Amniotic epithelial cell (primary cell): ENCODE measurements around the gene CROT.

Source experiments
- DNase-seq: peaks from one replicate; pipeline ENCODE4 v3.0.0-alpha.2; 2010; ENCODE audit warnings: low read depth

Gene CROT

DNA sequence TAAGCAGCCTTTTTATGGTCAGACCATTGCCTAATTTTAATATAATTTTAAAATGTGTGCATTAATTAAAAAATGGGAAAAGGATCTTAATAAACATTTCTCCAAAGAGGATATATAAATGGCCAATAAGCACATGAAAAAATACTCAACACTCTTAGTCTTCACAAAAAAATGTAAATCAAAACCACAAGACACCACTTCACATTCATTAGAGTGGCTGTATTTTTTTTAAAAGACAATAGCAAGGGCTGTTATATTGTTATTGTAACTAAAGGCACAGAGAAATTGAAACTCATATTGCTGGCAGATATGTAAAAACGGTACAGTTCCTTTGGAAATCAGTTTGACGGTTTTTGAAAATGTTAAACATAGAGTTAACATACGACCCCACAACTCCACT, 3.2 kb upstream of the CROT start:
- no peak for DNase-seq

DNA sequence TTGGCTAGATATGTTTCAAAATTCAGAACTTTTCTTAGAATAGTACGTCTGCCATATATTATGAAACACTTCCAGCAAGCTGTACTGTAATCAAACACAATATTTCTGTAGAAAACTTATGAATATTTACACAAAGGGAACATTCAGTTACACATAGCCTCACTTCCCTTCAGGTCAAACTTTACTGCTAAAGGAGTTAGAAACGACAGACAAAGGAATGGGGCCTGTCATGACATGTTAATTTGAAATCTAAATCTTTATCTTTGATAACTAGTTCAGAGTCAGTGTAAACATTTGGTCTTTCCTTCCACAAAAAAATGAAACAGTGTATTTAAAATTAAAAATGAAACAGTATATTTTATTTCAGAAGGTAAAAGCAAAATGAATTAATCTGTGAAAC, 1.0 kb upstream of the CROT start:
- DNase-seq = no peak

DNA sequence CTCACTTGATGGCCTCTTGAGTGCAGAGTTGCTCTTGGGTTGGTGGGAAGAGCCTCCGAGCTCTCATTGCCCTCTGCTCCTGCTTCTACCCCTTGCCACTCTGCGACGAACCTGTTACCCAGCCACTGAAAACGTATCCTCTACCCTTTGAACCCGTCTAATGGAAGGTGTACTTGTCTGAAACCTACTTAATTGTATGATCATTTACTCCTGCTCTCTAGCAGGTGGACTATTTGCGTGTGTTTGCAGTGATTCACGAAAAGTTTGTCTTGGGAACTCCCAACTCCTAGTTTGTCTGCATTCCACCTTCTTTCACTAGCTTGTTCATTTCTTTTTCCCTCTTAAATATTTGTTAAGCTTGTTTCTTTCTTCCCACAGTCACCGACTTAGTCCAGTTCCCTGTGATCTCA, 503 bp downstream of the CROT start:
- DNase-seq = no peak

DNA sequence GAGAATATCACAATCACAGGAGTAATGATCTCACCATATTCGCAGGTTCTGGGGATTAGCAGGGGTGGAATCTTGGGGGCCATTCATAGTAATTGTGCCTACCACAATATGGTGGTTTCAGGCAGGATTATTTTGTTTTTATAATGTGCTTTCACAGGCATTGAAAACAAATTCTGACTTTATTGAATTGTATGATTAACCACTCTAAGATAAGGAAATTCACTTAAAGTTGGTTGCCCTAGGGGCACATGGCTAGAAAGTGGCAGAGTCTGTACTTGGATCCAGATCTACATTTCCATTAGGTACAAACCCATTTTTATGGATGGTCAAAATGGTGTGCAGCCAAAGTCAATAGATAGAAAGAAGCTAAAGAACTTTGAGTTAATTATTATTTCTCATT, 1.7 kb downstream of the CROT start:
- no peak for DNase-seq

- DNase-seq = no peak
Observed at GRCh38 chr7:87347664-87348063, 2.2 kb downstream of the CROT start.

DNA sequence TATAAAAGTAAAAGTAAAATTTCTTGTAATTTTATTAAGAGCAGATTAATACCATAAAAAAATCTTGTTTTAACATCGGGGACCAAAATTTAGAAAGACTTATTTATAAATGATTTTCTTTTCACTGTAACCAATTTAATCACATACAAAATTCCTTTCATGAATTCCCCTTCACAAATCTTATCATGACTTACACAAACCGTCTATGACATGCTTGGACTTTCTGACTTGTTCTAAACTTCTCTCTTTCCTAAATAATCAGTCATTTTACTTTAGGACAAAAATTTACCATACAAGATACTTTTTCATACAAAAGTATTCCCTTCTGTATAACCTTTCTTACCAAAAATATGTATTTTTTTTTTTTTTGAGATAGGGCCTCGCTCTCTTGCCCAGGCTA, 9.3 kb downstream of the CROT start:
- no peak for DNase-seq

DNA sequence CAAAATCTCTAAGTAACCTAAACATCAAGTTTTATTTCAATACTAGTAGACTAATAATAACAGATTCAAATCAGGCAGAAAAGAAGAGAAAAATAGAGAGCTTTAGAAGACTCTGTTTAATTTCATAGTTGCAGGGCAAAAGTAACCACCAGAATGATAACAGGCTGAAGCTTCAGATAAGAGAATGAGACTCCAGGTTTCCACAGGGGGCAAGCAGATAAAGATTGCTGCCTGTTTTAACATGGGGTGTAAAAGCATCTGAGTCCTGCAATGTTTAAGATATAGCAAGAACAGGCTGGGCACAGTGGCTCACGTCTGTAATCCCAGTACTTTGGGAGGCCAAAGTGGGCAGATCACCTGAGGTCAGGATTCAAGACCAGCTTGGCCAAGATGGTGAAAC, 11.0 kb downstream of the CROT start:
- peak; percentile 40 for DNase-seq

GRCh38 chr7:87359366-87359765, 13.9 kb downstream of the CROT start:
- DNase-seq = peak; percentile 71

DNA sequence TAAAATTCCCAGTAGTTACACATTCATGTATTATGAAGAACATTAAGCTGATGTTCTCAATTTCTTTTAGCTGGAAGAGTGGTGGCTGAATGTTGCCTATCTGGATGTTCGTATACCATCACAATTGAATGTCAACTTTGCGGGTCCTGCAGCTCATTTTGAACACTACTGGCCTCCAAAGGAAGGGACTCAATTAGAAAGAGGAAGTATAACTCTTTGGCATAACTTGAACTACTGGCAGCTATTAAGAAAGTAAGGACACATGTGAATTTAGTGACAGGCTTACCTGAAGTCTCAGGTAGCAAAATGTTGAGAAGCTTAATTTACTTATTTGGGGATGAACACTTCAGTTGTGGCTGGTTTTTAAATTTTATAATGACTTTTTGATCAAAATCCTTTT, 15.9 kb downstream of the CROT start:
- DNase-seq = no peak

DNA sequence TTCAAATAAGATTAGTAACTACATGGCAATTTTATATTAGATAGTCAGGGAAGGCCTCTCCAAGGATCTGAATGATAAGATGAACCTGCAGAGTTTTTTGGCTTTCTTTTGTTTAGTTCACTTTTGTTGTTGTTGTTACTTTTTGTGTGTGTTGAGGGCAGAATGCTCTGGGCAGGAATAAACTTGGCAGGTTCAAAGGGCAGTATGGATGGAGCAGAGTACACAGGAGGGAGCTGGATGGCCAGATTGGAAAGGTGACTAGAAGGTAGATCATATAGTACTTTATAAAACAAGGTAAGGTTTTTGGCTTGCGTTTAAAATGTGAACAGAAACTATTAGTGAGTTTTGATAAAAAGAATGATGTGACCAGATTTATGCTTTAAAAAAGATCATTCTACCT, 17.9 kb downstream of the CROT start:
- no peak for DNase-seq

GRCh38 chr7:87364246-87364645, 18.8 kb downstream of the CROT start:
- DNase-seq = no peak

DNA sequence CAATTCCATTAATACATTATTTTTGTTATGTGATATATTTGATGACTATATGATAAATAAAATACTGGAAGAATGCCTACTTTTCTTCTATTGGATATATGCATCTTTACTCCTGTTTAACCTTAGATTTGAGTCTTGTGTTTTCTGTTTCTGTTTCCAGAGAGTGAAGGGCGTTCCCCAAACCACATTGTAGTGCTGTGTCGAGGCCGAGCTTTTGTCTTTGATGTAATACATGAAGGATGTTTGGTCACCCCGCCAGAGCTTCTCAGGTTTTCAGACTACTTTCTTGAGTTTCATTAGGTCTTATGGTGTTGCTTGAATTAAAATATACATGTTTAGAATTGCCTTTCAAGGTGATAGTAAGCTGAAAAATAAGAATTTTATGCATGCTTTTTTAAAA, 23.8 kb downstream of the CROT start:
- DNase-seq = no peak

- DNase-seq = peak; percentile 69
Observed at GRCh38 chr7:87370660-87371180, 25.3 kb downstream of the CROT start.

DNA sequence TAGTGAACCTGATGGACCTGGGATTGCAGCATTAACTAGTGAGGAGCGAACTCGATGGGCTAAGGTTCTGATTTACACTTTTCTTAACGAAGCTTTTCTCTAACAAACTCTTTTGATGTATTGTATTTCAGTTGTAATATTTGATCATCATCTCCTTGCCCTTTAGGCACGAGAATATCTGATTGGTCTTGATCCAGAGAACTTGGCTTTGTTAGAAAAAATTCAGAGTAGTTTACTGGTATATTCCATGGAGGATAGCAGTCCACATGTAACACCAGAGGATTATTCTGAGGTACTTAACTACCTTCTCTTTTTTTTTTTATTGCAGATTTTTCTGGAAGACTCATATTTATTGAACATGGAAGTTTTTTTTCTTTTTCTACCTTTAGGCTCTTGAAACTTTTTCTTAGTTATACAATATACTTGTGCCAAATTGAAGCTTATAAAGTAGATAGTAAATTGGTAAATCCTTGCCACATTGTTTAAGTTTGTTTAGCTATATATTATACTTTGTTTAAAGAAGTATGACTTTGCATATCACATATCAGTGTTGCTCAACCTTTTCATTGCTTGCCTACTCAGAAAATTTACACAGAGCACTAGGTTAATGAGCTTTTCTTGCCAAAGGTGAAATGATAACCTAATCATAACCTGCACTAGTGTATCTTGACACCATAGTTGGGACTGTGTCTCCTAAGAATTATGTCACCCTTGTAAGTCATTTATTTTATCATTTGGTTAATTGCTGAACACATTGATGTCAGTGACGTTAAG, 30.4 kb downstream of the CROT start:
- DNase-seq = peak; percentile 11

DNA sequence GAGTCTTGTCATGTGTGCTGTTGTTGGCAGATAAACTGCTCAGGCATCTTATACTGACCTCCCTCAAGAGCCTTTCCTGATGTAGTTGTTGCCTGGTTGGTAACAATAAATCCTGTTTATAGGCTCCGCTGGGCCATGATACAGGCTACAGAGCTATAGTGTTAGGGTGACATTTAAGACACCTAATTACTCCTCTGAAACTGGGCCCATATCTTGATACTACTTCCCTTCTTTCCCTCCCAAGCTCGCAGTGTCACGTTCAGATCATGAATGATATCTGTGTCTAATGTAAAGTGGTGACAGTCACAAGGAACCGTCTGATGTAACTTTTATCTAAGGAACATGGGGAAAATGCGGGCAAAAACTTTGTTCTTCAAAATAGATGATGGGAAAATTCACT, 35.4 kb downstream of the CROT start:
- no peak for DNase-seq

DNA sequence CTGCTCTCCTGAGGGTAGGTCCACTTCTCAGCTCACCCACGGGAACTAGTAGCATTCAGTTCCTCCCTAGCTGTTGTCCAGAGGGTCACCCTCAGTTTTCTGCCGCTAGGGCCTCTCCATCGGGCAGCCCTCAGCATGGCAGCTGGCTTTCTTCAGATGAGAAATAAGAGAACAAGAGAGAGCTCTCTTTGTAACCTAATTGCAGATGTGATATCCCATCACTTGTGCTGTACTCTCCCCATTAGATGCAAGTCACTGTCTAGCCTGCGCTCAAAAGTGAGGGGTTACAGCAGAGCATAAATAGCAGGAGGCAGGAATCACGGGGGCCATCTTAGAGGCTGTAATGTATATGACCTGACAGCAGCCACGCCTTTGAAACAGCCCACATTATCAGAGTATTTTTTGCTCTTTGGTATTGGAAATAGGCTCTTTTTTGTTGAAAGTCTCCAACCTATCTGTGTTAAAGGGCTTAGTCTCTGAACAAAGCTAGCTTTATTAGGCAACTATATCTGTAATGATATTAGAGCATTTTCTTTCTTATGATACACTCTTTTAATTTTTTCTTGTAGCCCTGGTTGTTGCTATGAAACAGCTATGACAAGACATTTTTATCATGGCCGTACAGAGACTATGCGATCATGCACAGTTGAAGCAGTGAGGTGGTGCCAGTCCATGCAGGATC, 45.7 kb downstream of the CROT start:
- DNase-seq = no peak

- no peak for DNase-seq
Observed at GRCh38 chr7:87395442-87396020, 50.1 kb downstream of the CROT start.

DNA sequence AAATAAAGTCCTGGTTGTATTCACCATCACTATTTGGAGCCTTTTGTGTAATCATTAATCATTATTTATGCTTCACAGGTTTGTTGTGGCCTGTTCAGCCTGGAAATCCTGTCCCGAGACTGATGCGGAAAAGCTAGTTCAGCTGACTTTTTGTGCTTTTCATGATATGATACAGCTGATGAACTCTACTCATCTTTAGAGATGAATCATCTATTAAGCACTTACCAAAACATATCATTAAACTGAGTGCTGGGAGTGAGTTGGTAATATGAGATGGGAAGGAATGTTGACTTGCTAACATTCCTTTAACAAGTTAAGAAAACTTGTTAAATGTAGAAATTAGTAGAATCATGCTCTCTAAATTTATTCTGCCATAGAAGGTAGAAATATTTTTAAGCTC, 53.0 kb downstream of the CROT start:
- DNase-seq = peak; percentile 71

- peak; percentile 60 for DNase-seq
Observed at GRCh38 chr7:87404674-87405073, 59.2 kb downstream of the CROT start.

GRCh38 chr7:87411186-87411585, 65.7 kb downstream of the CROT start:
- DNase-seq = peak; percentile 19

GRCh38 chr7:87413029-87413428, 67.6 kb downstream of the CROT start:
- peak; percentile 99 for DNase-seq

GRCh38 chr7:87413951-87414793, 68.7 kb downstream of the CROT start:
- DNase-seq = peak; percentile 76
